Parathyroid adenoma (tissue), 2 donors: ENCODE data around the gene ZBTB45.

ENCODE experiments used
- H2AFZ ChIP-seq: fragments of 300-600 bp; sonication (generic); one replicate; pipeline ENCODE4 v1.7.0; 2017; ENCODE audit warnings: antibody characterized with exemption, mild to moderate bottlenecking
- H3K27ac ChIP-seq: fragments of 300-600 bp; sonication (generic); one replicate; pipeline ENCODE4 v1.7.0; 2017
- H3K27me3 ChIP-seq: fragments of 300-600 bp; sonication (generic); one replicate; pipeline ENCODE4 v1.7.0; 2017; ENCODE audit warnings: low read length; ENCODE audit not compliant: control insufficient read depth, insufficient read depth
- H3K36me3 ChIP-seq: fragments of 300-600 bp; sonication (generic); one replicate; pipeline ENCODE4 v1.7.0; 2017; ENCODE audit warnings: low read length; ENCODE audit not compliant: control insufficient read depth, insufficient read depth
- H3K4me1 ChIP-seq: fragments of 300-600 bp; sonication (generic); one replicate; pipeline ENCODE4 v1.7.0; 2017; ENCODE audit warnings: control low read depth
- H3K4me2 ChIP-seq: fragments of 300-600 bp; sonication (generic); one replicate; pipeline ENCODE4 v1.7.0; 2017; ENCODE audit warnings: low read length
- H3K4me3 ChIP-seq: fragments of 300-600 bp; sonication (generic); one replicate; pipeline ENCODE4 v1.7.0; 2017; ENCODE audit warnings: low read depth, low read length
- H3K79me2 ChIP-seq: fragments of 300-600 bp; sonication (generic); one replicate; pipeline ENCODE4 v1.7.0; 2017; ENCODE audit warnings: control low read depth
- H3K9ac ChIP-seq: fragments of 300-600 bp; sonication (generic); one replicate; pipeline ENCODE4 v1.7.0; 2017; ENCODE audit warnings: mild to moderate bottlenecking
- H3K9me3 ChIP-seq: fragments of 300-600 bp; sonication (generic); one replicate; pipeline ENCODE4 v1.7.0; 2017; ENCODE audit warnings: low read length; ENCODE audit not compliant: control insufficient read depth
- CTCF ChIP-seq: fragments of 300-600 bp; sonication (generic); IDR thresholded peaks from one replicate; pipeline ENCODE4 v1.7.0; 2017; ENCODE audit warnings: antibody characterized with exemption, mild to moderate bottlenecking
- donor health status: primary hyperparathyroidism.

ZBTB45 gene

GRCh38 chr19:58547323-58548312 lies 28.0 kb upstream of the ZBTB45 start:
- H3K9ac ChIP-seq = no peak overlapping the region
- no peaks in the 10 kb centered on the region for H3K9me3 ChIP-seq
- H3K79me2 ChIP-seq = peaks cover 38% of the 10 kb centered on the region
- no peaks in the 10 kb centered on the region for H3K36me3 ChIP-seq
- H3K4me1 ChIP-seq = peaks cover 18% of the 10 kb centered on the region
- no peak for TF ChIP-seq CTCF
- no peaks in the 10 kb centered on the region for H3K27me3 ChIP-seq
- H3K4me3 ChIP-seq = no peak overlapping the region
- no peak overlapping the region for H3K27ac ChIP-seq
- H2AFZ ChIP-seq = no peak overlapping the region
- H3K4me2 ChIP-seq = no peak overlapping the region

GRCh38 chr19:58546019-58546530 lies 26.5 kb upstream of the ZBTB45 start:
- no peaks in the 10 kb centered on the region for H3K36me3 ChIP-seq

GRCh38 chr19:58545286-58546018 lies 25.8 kb upstream of the ZBTB45 start:
- Histone ChIP-seq H3K27ac (peak overlapping the region; percentile 63), H3K36me3 (no peaks in the 10 kb centered on the region)

More at GRCh38 chr19:58546019-58546530, 26.5 kb upstream of the ZBTB45 start:
- H3K4me3 ChIP-seq = peak overlapping the region; percentile 59
- H3K79me2 ChIP-seq = peaks cover 36% of the 10 kb centered on the region
- no peak overlapping the region for H2AFZ ChIP-seq
- H3K4me1 ChIP-seq = peaks cover 18% of the 10 kb centered on the region
- no peaks in the 10 kb centered on the region for H3K9me3 ChIP-seq
- H3K4me2 ChIP-seq = peak overlapping the region; percentile 73
- no peak overlapping the region for H3K9ac ChIP-seq
- TF ChIP-seq CTCF = no peak
- no peak overlapping the region for H3K27ac ChIP-seq
- H3K27me3 ChIP-seq = no peaks in the 10 kb centered on the region

GRCh38 chr19:58544591-58545285 lies 25.1 kb upstream of the ZBTB45 start:
- Histone ChIP-seq H3K4me1 (peaks cover 18% of the 10 kb centered on the region), H3K27me3 (no peaks in the 10 kb centered on the region), H3K9me3 (no peaks in the 10 kb centered on the region), H3K4me3 (peak overlapping the region; percentile 75), H3K9ac (peak overlapping the region; percentile 76), H3K27ac (peak overlapping the region; percentile 92), H3K36me3 (no peaks in the 10 kb centered on the region), H3K4me2 (peak overlapping the region; percentile 80), H2AFZ (peak overlapping the region; percentile 86), H3K79me2 (peaks cover 36% of the 10 kb centered on the region)
- TF ChIP-seq CTCF = no peak

More at GRCh38 chr19:58545286-58546018, 25.8 kb upstream of the ZBTB45 start:
- peaks cover 18% of the 10 kb centered on the region for H3K4me1 ChIP-seq
- H3K79me2 ChIP-seq = peaks cover 36% of the 10 kb centered on the region
- H3K9me3 ChIP-seq = no peaks in the 10 kb centered on the region
- H3K4me2 ChIP-seq = peak overlapping the region; percentile 73
- H3K9ac ChIP-seq = peak overlapping the region; percentile 76
- no peak for TF ChIP-seq CTCF
- peak overlapping the region; percentile 59 for H3K4me3 ChIP-seq
- H2AFZ ChIP-seq = no peak overlapping the region
- no peaks in the 10 kb centered on the region for H3K27me3 ChIP-seq
